Stomach (tissue), 4 donors: ENCODE measurements around the gene PROSER3.

Experiments used
- POLR2A ChIP-seq, 4 donors: fragments of 450-650 bp; IDR thresholded peaks; one replicate each; pipeline ENCODE4 v1.6.1; 2016; ENCODE audit warnings: antibody characterized with exemption in 4 of 4, control low read depth in 2 of 4, mild to moderate bottlenecking in 1 of 4, moderate library complexity in 1 of 4
- POLR2AphosphoS5 ChIP-seq, 3 donors: sonication (generic); formaldehyde crosslinking; IDR thresholded peaks; one replicate each; pipeline ENCODE4 v1.6.1; 2016; ENCODE audit warnings: antibody characterized with exemption in 3 of 3
- TF ChIP-seq, protein P1 (sequence below), 7 experiments: fragments of 450-650 bp in 4 of 7; fragments of 200-600 bp in 3 of 7; sonication (generic) in 3 of 7; IDR thresholded peaks; one replicate each; pipeline ENCODE4 v1.5.1; 2016 to 2019; ENCODE audit warnings: antibody characterized with exemption in 7 of 7, control low read depth in 2 of 7, mild to moderate bottlenecking in 1 of 7

DNA sequence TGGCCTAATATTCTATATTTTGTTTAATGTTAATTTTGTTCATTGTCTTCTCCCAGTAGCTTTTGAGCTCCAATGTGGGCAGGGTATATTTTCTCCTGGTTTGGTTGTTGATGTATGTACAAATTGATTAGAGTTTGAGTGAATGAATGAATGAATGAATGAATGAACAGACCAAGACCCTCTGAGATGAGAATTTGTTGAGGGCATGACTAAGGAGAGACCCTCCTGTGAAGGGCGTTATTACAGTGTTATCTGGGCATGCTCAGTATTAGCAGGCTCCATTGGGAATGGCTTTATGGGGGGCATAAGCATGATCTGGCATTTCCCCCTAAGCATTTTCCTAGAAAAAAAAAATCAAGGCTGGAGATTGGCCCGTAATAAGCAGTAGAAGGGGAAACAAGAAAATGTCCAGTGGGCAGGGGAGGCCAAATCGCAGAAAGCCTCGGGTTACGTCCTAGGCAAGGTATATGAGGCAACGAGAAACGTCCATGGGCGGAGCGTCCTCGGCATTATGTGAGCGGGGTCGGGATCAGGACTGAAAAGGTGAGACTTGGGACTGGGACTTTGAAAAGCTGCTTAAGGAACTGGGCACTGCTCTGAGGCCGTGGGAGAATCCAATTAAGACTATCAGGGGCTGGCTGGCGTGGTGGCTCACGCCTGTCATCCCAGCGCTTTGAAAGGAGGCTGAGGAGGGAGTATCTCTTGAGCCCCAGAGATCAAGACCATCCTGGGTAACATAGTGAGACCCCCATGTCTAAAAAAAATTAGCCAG, 16.5 kb downstream of the PROSER3 start:
- TF ChIP-seq POLR2A (IDR thresholded peaks at IDR 0.05) (no peak), POLR2AphosphoS5 (IDR thresholded peaks at IDR 0.05) (no peak)
- TF ChIP-seq, protein P1, sequence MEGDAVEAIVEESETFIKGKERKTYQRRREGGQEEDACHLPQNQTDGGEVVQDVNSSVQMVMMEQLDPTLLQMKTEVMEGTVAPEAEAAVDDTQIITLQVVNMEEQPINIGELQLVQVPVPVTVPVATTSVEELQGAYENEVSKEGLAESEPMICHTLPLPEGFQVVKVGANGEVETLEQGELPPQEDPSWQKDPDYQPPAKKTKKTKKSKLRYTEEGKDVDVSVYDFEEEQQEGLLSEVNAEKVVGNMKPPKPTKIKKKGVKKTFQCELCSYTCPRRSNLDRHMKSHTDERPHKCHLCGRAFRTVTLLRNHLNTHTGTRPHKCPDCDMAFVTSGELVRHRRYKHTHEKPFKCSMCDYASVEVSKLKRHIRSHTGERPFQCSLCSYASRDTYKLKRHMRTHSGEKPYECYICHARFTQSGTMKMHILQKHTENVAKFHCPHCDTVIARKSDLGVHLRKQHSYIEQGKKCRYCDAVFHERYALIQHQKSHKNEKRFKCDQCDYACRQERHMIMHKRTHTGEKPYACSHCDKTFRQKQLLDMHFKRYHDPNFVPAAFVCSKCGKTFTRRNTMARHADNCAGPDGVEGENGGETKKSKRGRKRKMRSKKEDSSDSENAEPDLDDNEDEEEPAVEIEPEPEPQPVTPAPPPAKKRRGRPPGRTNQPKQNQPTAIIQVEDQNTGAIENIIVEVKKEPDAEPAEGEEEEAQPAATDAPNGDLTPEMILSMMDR (IDR thresholded peaks at IDR 0.05), result no peak
